GM19035 (cell line): ENCODE measurements around the gene HELZ.
"Not testable (repeated sequence)": the region's sequence is repeated elsewhere in the genome, so short reads cannot be mapped to it uniquely, and the experiment has no call there.

Experiments used
- ATAC-seq: cut with Tn5 transposase; IDR thresholded peaks from one replicate; pipeline ENCODE4 v1.9.1; 2021; ENCODE audit not compliant: unreplicated experiment

The HELZ gene

GRCh38 chr17:67265436-67266019 lies 20.5 kb upstream of the HELZ start:
- no peak for ATAC-seq

GRCh38 chr17:67262435-67263117 lies 17.6 kb upstream of the HELZ start:
- ATAC-seq, result no peak

GRCh38 chr17:67260170-67260987 lies 15.4 kb upstream of the HELZ start:
- no peak for ATAC-seq

GRCh38 chr17:67258821-67259468 lies 13.9 kb upstream of the HELZ start:
- no peak for ATAC-seq

- ATAC-seq, result no peak
These were observed 11.2 kb upstream of the HELZ start for GRCh38 chr17:67256075-67256732.

GRCh38 chr17:67253384-67253783 lies 8.4 kb upstream of the HELZ start:
- no peak for ATAC-seq

- not testable (repeated sequence) for ATAC-seq
These were observed 6.6 kb upstream of the HELZ start for GRCh38 chr17:67251586-67251985.

GRCh38 chr17:67248291-67248690 lies 3.3 kb upstream of the HELZ start:
- ATAC-seq, result no peak

- ATAC-seq, result no peak
These were observed 2.5 kb upstream of the HELZ start for GRCh38 chr17:67247416-67247900.

- peak; percentile 54 for ATAC-seq
These were observed 1.8 kb upstream of the HELZ start for GRCh38 chr17:67246653-67247415.

GRCh38 chr17:67246403-67246652 lies 1.3 kb upstream of the HELZ start:
- ATAC-seq, result no peak

- ATAC-seq, result no peak
These were observed 852 bp upstream of the HELZ start for GRCh38 chr17:67245694-67246402.

GRCh38 chr17:67244431-67245072 lies 444 bp downstream of the HELZ start:
- ATAC-seq, result peak; percentile 23

GRCh38 chr17:67243284-67243683 lies 1.7 kb downstream of the HELZ start:
- ATAC-seq, result no peak

- no peak for ATAC-seq
These were observed 3.2 kb downstream of the HELZ start for GRCh38 chr17:67241719-67242341.

- no peak for ATAC-seq
These were observed 5.4 kb downstream of the HELZ start for GRCh38 chr17:67239597-67239996.

- ATAC-seq, result no peak
These were observed 6.0 kb downstream of the HELZ start for GRCh38 chr17:67238991-67239390.

GRCh38 chr17:67232441-67232840 lies 12.6 kb downstream of the HELZ start:
- no peak for ATAC-seq
